Mammary epithelial cell (primary cell): Measurements from ENCODE around the gene SCYGR7.

ENCODE experiments used
- CTCF ChIP-seq, 2 donors: IDR thresholded peaks in 1 of 2; conservative IDR thresholded peaks in 1 of 2; 2 replicates each; pipeline ENCODE4 v1.5.1; 2011 to 2012; ENCODE audit warnings: inconsistent platforms in 2 of 2, low read length in 2 of 2, mild to moderate bottlenecking in 2 of 2, control low read depth in 1 of 2, low read depth in 1 of 2; ENCODE audit not compliant: insufficient read depth in 1 of 2; ENCODE audit errors: extremely low read depth in 1 of 2
- EZH2 ChIP-seq: IDR thresholded peaks from 2 replicates; pipeline ENCODE4 v1.6.1; 2012; ENCODE audit warnings: low read length, inconsistent platforms, borderline replicate concordance

DNA sequence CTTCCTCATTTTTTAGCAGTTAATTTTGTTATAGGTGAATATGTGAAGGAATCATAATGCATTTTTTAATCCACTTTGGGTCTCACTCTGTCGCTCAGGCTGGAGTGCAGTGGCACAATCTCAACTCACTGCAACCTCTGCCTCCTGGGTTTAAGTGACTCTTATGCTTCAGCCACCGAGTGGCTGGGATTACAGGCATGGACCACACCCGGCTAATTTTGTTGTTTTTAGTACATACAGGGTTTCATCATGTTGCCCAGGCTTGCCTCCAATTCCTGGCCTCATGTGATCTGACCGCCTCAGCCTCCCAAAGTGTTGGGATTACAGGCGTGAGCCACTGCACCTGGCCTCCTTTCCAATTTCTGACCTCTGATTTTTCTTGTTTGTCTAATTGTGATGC is 43.9 kb upstream of the SCYGR7 start:
- TF ChIP-seq CTCF (conservative IDR thresholded peaks at IDR 0.05 in 1 of 2, IDR thresholded peaks at IDR 0.05 in 1 of 2; ENCODE audit: extremely low read depth in 1 of 2, insufficient read depth in 1 of 2, low read depth in 1 of 2, low read length in 2 of 2) (no peak), EZH2 (no peak)
